ENCODE data around the gene MSRB3.
"Not testable (repeated sequence)": the region's sequence is repeated elsewhere in the genome, so short reads cannot be mapped to it uniquely, and the experiment has no call there.

Gene MSRB3

DNA sequence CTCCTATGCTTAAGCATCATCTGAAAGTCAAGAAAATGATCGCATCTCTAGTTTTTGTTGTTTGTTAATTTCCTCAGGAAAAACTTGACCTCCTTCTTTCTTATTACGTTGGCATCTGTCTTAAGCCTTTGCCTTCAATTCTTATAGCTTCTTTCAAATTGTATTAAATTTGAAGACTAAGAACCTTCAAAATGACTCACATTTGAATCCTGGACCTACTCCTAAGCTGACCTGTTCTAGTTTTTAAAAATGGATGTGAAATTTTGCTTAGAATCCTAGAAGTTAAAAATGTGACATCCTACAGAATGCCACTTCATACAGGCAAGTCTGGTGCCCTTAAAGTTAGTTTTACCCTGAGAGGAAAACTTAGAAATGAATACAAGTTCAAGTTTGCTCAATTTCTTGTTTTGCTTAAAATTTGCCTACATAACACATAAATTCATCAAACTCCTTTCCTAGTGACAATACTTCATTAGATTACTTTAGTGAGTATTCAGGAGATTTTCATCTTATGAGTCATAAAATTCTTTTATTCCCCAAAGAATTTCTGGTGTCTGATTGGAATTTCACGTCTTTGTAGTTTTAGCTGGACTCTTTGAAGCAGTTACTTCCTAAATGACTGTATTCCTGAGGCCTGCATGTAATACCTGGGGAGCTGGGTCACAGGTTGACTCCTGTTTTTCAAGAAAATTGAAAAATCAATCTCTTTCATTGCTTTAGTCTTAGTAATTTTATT, 152.3 kb downstream of the MSRB3 start:
- Histone ChIP-seq H3K4me3 (ENCODE audit: low read length) (no peak overlapping the region), H3K9ac (ENCODE audit: low read depth, low read length) (no peak overlapping the region), H3K9me3 (ENCODE audit: insufficient read depth, low read depth, low read length) (no peaks in the 10 kb centered on the region), H3K36me3 (ENCODE audit: insufficient read depth, low read length) (no peaks in the 10 kb centered on the region), H3K4me1 (ENCODE audit: insufficient read depth, low read length) (peaks cover 7% of the 10 kb centered on the region), H3K27ac (ENCODE audit: low read depth, low read length) (no peak overlapping the region), H3K27me3 (ENCODE audit: insufficient read depth, low read length) (no peaks in the 10 kb centered on the region)
- WGBS, result 91% methylated on average over 3 of the region's 3 CpGs

DNA sequence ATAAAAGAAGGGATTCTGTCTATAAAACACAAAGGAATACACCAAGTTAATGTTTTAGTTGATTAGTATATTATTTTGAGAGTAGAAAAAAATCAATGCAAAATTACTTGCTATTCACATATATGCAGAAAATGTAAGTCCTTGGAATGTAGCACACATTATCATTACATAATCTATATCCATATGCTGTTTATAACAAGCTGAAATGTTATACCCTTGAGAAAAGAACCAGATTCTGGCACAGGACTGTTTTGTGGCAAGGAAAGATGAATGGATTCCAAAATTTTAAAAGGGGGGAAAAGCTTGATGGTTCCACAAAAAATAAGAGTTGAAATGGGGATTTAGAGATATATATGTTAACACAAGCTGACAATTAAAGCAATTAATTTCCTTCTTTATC, 153.6 kb downstream of the MSRB3 start:
- H3K27ac ChIP-seq (ENCODE audit: low read depth, low read length), result no peak overlapping the region
- no peaks in the 10 kb centered on the region for H3K27me3 ChIP-seq (ENCODE audit: insufficient read depth, low read length)
- H3K9ac ChIP-seq (ENCODE audit: low read depth, low read length), result no peak overlapping the region

GRCh38 chr12:65432651-65433050, 154.2 kb downstream of the MSRB3 start:
- 17% methylated on average over 1 of the region's 1 CpG for WGBS
- Histone ChIP-seq H3K27ac (ENCODE audit: low read depth, low read length) (no peak overlapping the region), H3K4me3 (ENCODE audit: low read length) (no peak overlapping the region), H3K4me1 (ENCODE audit: insufficient read depth, low read length) (no peaks in the 10 kb centered on the region), H3K9ac (ENCODE audit: low read depth, low read length) (no peak overlapping the region), H3K27me3 (ENCODE audit: insufficient read depth, low read length) (no peaks in the 10 kb centered on the region), H3K36me3 (ENCODE audit: insufficient read depth, low read length) (no peaks in the 10 kb centered on the region), H3K9me3 (ENCODE audit: insufficient read depth, low read depth, low read length) (no peaks in the 10 kb centered on the region)

More for the DNA sequence above, 153.6 kb downstream of the MSRB3 start:
- H3K9me3 ChIP-seq (ENCODE audit: insufficient read depth, low read depth, low read length), result no peaks in the 10 kb centered on the region
- H3K4me1 ChIP-seq (ENCODE audit: insufficient read depth, low read length), result 0 out of 2 replicates have a peak, but pooled peaks cover 2% of the 10 kb centered on the region
- H3K36me3 ChIP-seq (ENCODE audit: insufficient read depth, low read length), result no peaks in the 10 kb centered on the region
- H3K4me3 ChIP-seq (ENCODE audit: low read length), result no peak overlapping the region

DNA sequence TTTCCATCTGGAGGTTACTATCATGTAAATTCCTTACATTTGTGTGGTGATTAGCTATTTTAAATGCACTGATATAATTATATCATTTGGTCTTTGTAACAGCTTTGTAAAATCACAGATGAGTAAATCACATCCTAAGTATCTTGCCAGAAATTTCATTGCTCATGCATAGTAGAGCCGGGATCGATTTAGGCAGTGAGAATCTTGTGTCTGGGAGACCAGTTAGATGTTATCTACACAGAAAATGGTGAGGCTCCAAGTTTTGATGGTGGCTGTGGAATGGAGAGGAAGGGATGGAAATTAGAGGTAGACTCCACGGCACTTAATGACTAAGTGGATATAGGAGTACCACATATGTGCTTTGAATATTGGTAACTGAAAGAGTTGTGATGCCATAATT, 156.3 kb downstream of the MSRB3 start:
- Histone ChIP-seq H3K27me3 (ENCODE audit: insufficient read depth, low read length) (no peaks in the 10 kb centered on the region), H3K36me3 (ENCODE audit: insufficient read depth, low read length) (no peaks in the 10 kb centered on the region), H3K9me3 (ENCODE audit: insufficient read depth, low read depth, low read length) (no peaks in the 10 kb centered on the region), H3K27ac (ENCODE audit: low read depth, low read length) (no peak overlapping the region), H3K4me3 (ENCODE audit: low read length) (no peak overlapping the region), H3K9ac (ENCODE audit: low read depth, low read length) (no peak overlapping the region), H3K4me1 (ENCODE audit: insufficient read depth, low read length) (no peaks in the 10 kb centered on the region)
- 95% methylated on average over 3 of the region's 3 CpGs for WGBS

GRCh38 chr12:65443038-65443437, 164.6 kb downstream of the MSRB3 start:
- WGBS, result 83% methylated on average over 2 of the region's 2 CpGs
- H3K9ac ChIP-seq (ENCODE audit: low read depth, low read length), result no peak overlapping the region
- no peaks in the 10 kb centered on the region for H3K27me3 ChIP-seq (ENCODE audit: insufficient read depth, low read length)
- H3K27ac ChIP-seq (ENCODE audit: low read depth, low read length), result no peak overlapping the region
- no peaks in the 10 kb centered on the region for H3K4me1 ChIP-seq (ENCODE audit: insufficient read depth, low read length)
- H3K4me3 ChIP-seq (ENCODE audit: low read length), result no peak overlapping the region
- no peaks in the 10 kb centered on the region for H3K36me3 ChIP-seq (ENCODE audit: insufficient read depth, low read length)
- no peaks in the 10 kb centered on the region for H3K9me3 ChIP-seq (ENCODE audit: insufficient read depth, low read depth, low read length)

- Histone ChIP-seq H3K36me3 (ENCODE audit: insufficient read depth, low read length) (no peaks in the 10 kb centered on the region), H3K4me1 (ENCODE audit: insufficient read depth, low read length) (no peaks in the 10 kb centered on the region), H3K27me3 (ENCODE audit: insufficient read depth, low read length) (no peaks in the 10 kb centered on the region), H3K4me3 (ENCODE audit: low read length) (no peak overlapping the region), H3K9ac (ENCODE audit: low read depth, low read length) (no peak overlapping the region), H3K9me3 (ENCODE audit: insufficient read depth, low read depth, low read length) (no peaks in the 10 kb centered on the region), H3K27ac (ENCODE audit: low read depth, low read length) (no peak overlapping the region)
- 90% methylated on average over 2 of the region's 2 CpGs for WGBS
Measured at GRCh38 chr12:65444996-65445395, 166.5 kb downstream of the MSRB3 start.

DNA sequence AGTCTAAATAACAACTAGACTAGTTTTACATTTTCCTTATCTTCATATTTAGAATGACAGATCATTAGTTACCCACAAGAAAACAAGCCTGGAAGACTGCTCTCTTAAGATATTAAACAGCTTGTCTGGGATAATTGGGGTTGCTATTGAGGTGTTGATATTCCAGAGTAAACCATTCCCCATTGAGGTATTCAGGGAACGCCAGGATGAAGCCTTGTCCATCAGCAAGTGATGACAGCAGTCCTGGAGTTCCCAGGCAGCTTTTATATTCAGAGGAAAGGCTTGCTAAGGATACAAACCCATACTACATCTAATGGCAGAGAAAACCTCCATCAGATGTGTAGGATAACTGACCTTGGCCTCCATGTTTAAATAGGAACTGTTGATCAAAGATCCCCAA, 168.4 kb downstream of the MSRB3 start:
- Histone ChIP-seq H3K27me3 (ENCODE audit: insufficient read depth, low read length) (no peaks in the 10 kb centered on the region), H3K4me3 (ENCODE audit: low read length) (no peak overlapping the region), H3K4me1 (ENCODE audit: insufficient read depth, low read length) (peaks cover 8% of the 10 kb centered on the region), H3K9me3 (ENCODE audit: insufficient read depth, low read depth, low read length) (no peaks in the 10 kb centered on the region), H3K27ac (ENCODE audit: low read depth, low read length) (no peak overlapping the region), H3K36me3 (ENCODE audit: insufficient read depth, low read length) (no peaks in the 10 kb centered on the region), H3K9ac (ENCODE audit: low read depth, low read length) (no peak overlapping the region)
- 88% methylated on average over 1 of the region's 1 CpG for WGBS

DNA sequence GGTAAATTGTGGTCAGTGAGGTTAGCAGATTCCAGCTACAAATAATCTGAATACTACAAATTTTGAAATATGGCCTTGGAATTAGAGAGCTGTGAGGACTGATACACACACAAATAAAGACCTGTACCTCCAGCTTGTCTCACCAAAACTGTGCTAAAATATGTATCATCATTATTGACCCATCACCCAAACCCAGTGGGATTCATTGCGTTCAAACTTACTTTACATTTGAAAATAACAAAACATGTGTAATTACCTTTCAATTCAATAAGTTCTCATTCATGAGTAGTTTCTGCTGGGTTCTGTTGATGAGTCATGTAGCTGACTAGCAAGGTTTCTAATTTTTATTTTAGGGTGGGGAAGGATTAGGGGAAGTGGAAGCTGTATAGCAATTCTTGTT, 170.9 kb downstream of the MSRB3 start:
- no peak overlapping the region for H3K27ac ChIP-seq (ENCODE audit: low read depth, low read length)
- peaks cover 8% of the 10 kb centered on the region for H3K4me1 ChIP-seq (ENCODE audit: insufficient read depth, low read length)
- no peaks in the 10 kb centered on the region for H3K36me3 ChIP-seq (ENCODE audit: insufficient read depth, low read length)
- no peaks in the 10 kb centered on the region for H3K27me3 ChIP-seq (ENCODE audit: insufficient read depth, low read length)
- no peaks in the 10 kb centered on the region for H3K9me3 ChIP-seq (ENCODE audit: insufficient read depth, low read depth, low read length)
- 82% methylated on average over 1 of the region's 1 CpG for WGBS
- no peak overlapping the region for H3K9ac ChIP-seq (ENCODE audit: low read depth, low read length)
- H3K4me3 ChIP-seq (ENCODE audit: low read length), result no peak overlapping the region

- Histone ChIP-seq H3K9me3 (ENCODE audit: insufficient read depth, low read depth, low read length) (no peaks in the 10 kb centered on the region), H3K27ac (ENCODE audit: low read depth, low read length) (no peak overlapping the region), H3K9ac (ENCODE audit: low read depth, low read length) (no peak overlapping the region), H3K36me3 (ENCODE audit: insufficient read depth, low read length) (no peaks in the 10 kb centered on the region), H3K27me3 (ENCODE audit: insufficient read depth, low read length) (no peaks in the 10 kb centered on the region), H3K4me1 (ENCODE audit: insufficient read depth, low read length) (peaks cover 8% of the 10 kb centered on the region), H3K4me3 (ENCODE audit: low read length) (no peak overlapping the region)
- 89% methylated on average over 1 of the region's 2 CpGs for WGBS
Measured at GRCh38 chr12:65450625-65451024, 172.1 kb downstream of the MSRB3 start.

- H3K4me3 ChIP-seq (ENCODE audit: low read length), result no peak overlapping the region
- no peaks in the 10 kb centered on the region for H3K27me3 ChIP-seq (ENCODE audit: insufficient read depth, low read length)
- WGBS, result 95% methylated on average over 1 of the region's 1 CpG
- no peaks in the 10 kb centered on the region for H3K36me3 ChIP-seq (ENCODE audit: insufficient read depth, low read length)
- H3K4me1 ChIP-seq (ENCODE audit: insufficient read depth, low read length), result peaks cover 8% of the 10 kb centered on the region
- H3K27ac ChIP-seq (ENCODE audit: low read depth, low read length), result no peak overlapping the region
- H3K9me3 ChIP-seq (ENCODE audit: insufficient read depth, low read depth, low read length), result no peaks in the 10 kb centered on the region
- H3K9ac ChIP-seq (ENCODE audit: low read depth, low read length), result no peak overlapping the region
Measured at GRCh38 chr12:65454115-65454787, 175.8 kb downstream of the MSRB3 start.

DNA sequence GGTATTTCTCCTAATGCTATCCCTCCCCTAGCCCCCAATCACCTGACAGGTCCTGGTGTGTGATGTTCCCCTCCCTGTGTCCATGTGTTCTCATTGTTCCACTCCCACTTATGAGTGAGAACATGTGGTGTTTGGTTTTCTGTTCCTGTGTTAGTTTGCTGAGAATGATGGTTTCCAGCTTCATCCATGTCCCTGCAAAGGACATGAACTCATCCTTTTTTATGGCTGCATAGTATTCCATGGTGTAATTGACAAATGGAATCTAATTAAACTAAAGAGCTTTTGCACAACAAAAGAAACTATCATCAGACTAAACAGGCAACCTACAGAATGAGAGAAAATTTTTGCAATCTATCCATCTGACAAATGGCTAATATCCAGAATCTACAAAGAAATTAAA, 178.9 kb downstream of the MSRB3 start:
- H3K9me3 ChIP-seq (ENCODE audit: insufficient read depth, low read depth, low read length); H3K4me1 ChIP-seq (ENCODE audit: insufficient read depth, low read length); H3K36me3 ChIP-seq (ENCODE audit: insufficient read depth, low read length); H3K27ac ChIP-seq (ENCODE audit: low read depth, low read length); H3K4me3 ChIP-seq (ENCODE audit: low read length); H3K27me3 ChIP-seq (ENCODE audit: insufficient read depth, low read length); H3K9ac ChIP-seq (ENCODE audit: low read depth, low read length): not testable (repeated sequence)

All from HUES64 (cell line).